Activated T-cell treated with anti-CD3 and anti-CD28 coated beads, Interleukin-2, amount 50 U/mL, for 72 hours (primary cell): ENCODE data around the gene IGF2BP2. TPM values are rescaled to one million over a fixed set of nuclear protein-coding genes. Genes with fewer than 3 reads are reported as not detected.
A peak's percentile ranks its signal among the peaks of the same experiment; 100 is the strongest.

Source experiments
- ATAC-seq, 2 donors: fragments of 150-1000 bp; cut with Tn5 transposase; replicated peaks in 1 of 2; 2 replicates each; pipeline ENCODE4 v1.10.0; 2021; ENCODE audit warnings: moderate library complexity in 2 of 2, mild to moderate bottlenecking in 1 of 2
- DNase-seq, 2 donors: peaks; one replicate each; pipeline ENCODE4 v3.0.0; 2021 to 2022; ENCODE audit warnings: mixed read lengths in 1 of 2
- H3K27ac Mint-ChIP-seq: one replicate; pipeline ENCODE4 v1.8.0; 2022; ENCODE audit warnings: mild to moderate bottlenecking, moderate library complexity, mixed read lengths
- H3K27me3 Mint-ChIP-seq: one replicate; pipeline ENCODE4 v1.8.0; 2022; ENCODE audit warnings: low read depth, mixed read lengths
- H3K36me3 Mint-ChIP-seq, 2 donors: one replicate each; pipeline ENCODE4 v1.8.0; 2022; ENCODE audit warnings: mixed read lengths in 2 of 2, mild to moderate bottlenecking in 1 of 2; ENCODE audit not compliant: insufficient read depth in 2 of 2
- H3K4me1 Mint-ChIP-seq: one replicate; pipeline ENCODE4 v1.8.0; 2022; ENCODE audit warnings: low read depth, mixed read lengths
- H3K4me3 Mint-ChIP-seq, 2 donors: one replicate each; pipeline ENCODE4 v1.8.0; 2022; ENCODE audit warnings: mild to moderate bottlenecking in 2 of 2, mixed read lengths in 2 of 2, moderate library complexity in 2 of 2
- H3K9me3 Mint-ChIP-seq, 2 donors: one replicate each; pipeline ENCODE4 v1.8.0; 2022; ENCODE audit warnings: mixed read lengths in 2 of 2
- total RNA-seq, 2 donors: library from RNA; stranded (reverse); gene quantifications; one replicate each; pipeline ENCODE4 v1.2.3, GENCODE V29; 2022

Gene IGF2BP2
- total RNA-seq, 2 donors from 2014 or later = 0.53 to 1.2 TPM

GRCh38 chr3:185727873-185728272, 97.0 kb downstream of the IGF2BP2 start:
- ATAC-seq (no peak), DNase-seq (no peak)
- H3K27me3 Mint-ChIP-seq = peaks cover 5% of the 10 kb centered on the region
- H3K9me3 Mint-ChIP-seq = no peaks in the 10 kb centered on the region
- H3K4me1 Mint-ChIP-seq = peaks cover 7% of the 10 kb centered on the region
- no peak overlapping the region for H3K27ac Mint-ChIP-seq
- H3K4me3 Mint-ChIP-seq = no peak overlapping the region
- H3K36me3 Mint-ChIP-seq = no peaks in the 10 kb centered on the region

- no peaks in the 10 kb centered on the region for H3K27me3 Mint-ChIP-seq
- no peak overlapping the region for H3K4me3 Mint-ChIP-seq
- ATAC-seq = no peak
- no peaks in the 10 kb centered on the region for H3K36me3 Mint-ChIP-seq
- H3K27ac Mint-ChIP-seq = no peak overlapping the region
- H3K4me1 Mint-ChIP-seq = no peaks in the 10 kb centered on the region
- DNase-seq = no peak
- H3K9me3 Mint-ChIP-seq = no peaks in the 10 kb centered on the region
These were observed 98.4 kb downstream of the IGF2BP2 start for GRCh38 chr3:185726254-185726967.

GRCh38 chr3:185724761-185725160, 100.1 kb downstream of the IGF2BP2 start:
- no peaks in the 10 kb centered on the region for H3K27me3 Mint-ChIP-seq
- H3K4me1 Mint-ChIP-seq = no peaks in the 10 kb centered on the region
- DNase-seq (no peak), ATAC-seq (no peak)
- no peaks in the 10 kb centered on the region for H3K9me3 Mint-ChIP-seq
- H3K4me3 Mint-ChIP-seq = no peak overlapping the region
- no peaks in the 10 kb centered on the region for H3K36me3 Mint-ChIP-seq
- H3K27ac Mint-ChIP-seq = no peak overlapping the region

GRCh38 chr3:185724251-185724650, 100.6 kb downstream of the IGF2BP2 start:
- no peaks in the 10 kb centered on the region for H3K9me3 Mint-ChIP-seq

GRCh38 chr3:185722881-185723280, 102.0 kb downstream of the IGF2BP2 start:
- no peaks in the 10 kb centered on the region for H3K9me3 Mint-ChIP-seq
- H3K36me3 Mint-ChIP-seq = no peaks in the 10 kb centered on the region
- no peak overlapping the region for H3K27ac Mint-ChIP-seq
- no peak for ATAC-seq
- H3K4me3 Mint-ChIP-seq = no peak overlapping the region
- no peak for DNase-seq
- H3K27me3 Mint-ChIP-seq = peaks cover 5% of the 10 kb centered on the region
- no peaks in the 10 kb centered on the region for H3K4me1 Mint-ChIP-seq

More at GRCh38 chr3:185724251-185724650, 100.6 kb downstream of the IGF2BP2 start:
- Mint-ChIP-seq H3K4me1 (no peaks in the 10 kb centered on the region), H3K27me3 (peaks cover 5% of the 10 kb centered on the region), H3K4me3 (no peak overlapping the region), H3K36me3 (no peaks in the 10 kb centered on the region), H3K27ac (no peak overlapping the region)
- DNase-seq (no peak), ATAC-seq (no peak)

- Mint-ChIP-seq H3K4me3 (no peak overlapping the region), H3K27ac (no peak overlapping the region), H3K27me3 (peaks cover 5% of the 10 kb centered on the region), H3K36me3 (no peaks in the 10 kb centered on the region), H3K9me3 (no peaks in the 10 kb centered on the region), H3K4me1 (no peaks in the 10 kb centered on the region)
- DNase-seq (no peak), ATAC-seq (no peak)
These were observed 102.9 kb downstream of the IGF2BP2 start for GRCh38 chr3:185721970-185722369.

GRCh38 chr3:185720326-185720725, 104.5 kb downstream of the IGF2BP2 start:
- Mint-ChIP-seq H3K36me3 (no peaks in the 10 kb centered on the region), H3K27ac (no peak overlapping the region), H3K4me3 (no peak overlapping the region), H3K9me3 (no peaks in the 10 kb centered on the region), H3K27me3 (peaks cover 5% of the 10 kb centered on the region), H3K4me1 (no peaks in the 10 kb centered on the region)
- ATAC-seq = no peak
- no peak for DNase-seq

- Mint-ChIP-seq H3K4me3 (no peak overlapping the region), H3K9me3 (no peaks in the 10 kb centered on the region), H3K36me3 (no peaks in the 10 kb centered on the region), H3K27me3 (peaks cover 5% of the 10 kb centered on the region), H3K4me1 (no peaks in the 10 kb centered on the region), H3K27ac (no peak overlapping the region)
- DNase-seq (no peak), ATAC-seq (no peak)
These were observed 105.9 kb downstream of the IGF2BP2 start for GRCh38 chr3:185718736-185719593.

GRCh38 chr3:185717627-185718402, 107.0 kb downstream of the IGF2BP2 start:
- no peaks in the 10 kb centered on the region for H3K4me1 Mint-ChIP-seq
- H3K36me3 Mint-ChIP-seq = no peaks in the 10 kb centered on the region
- no peak for ATAC-seq
- no peak overlapping the region for H3K27ac Mint-ChIP-seq
- DNase-seq = no peak
- H3K4me3 Mint-ChIP-seq = no peak overlapping the region
- no peaks in the 10 kb centered on the region for H3K9me3 Mint-ChIP-seq
- H3K27me3 Mint-ChIP-seq = peaks cover 5% of the 10 kb centered on the region

GRCh38 chr3:185717121-185717520, 107.7 kb downstream of the IGF2BP2 start:
- H3K27me3 Mint-ChIP-seq = peaks cover 5% of the 10 kb centered on the region
- no peak overlapping the region for H3K4me3 Mint-ChIP-seq
- ATAC-seq = no peak
- H3K9me3 Mint-ChIP-seq = no peaks in the 10 kb centered on the region
- no peaks in the 10 kb centered on the region for H3K4me1 Mint-ChIP-seq
- no peak for DNase-seq
- peak overlapping the region; percentile 5 for H3K27ac Mint-ChIP-seq
- H3K36me3 Mint-ChIP-seq = no peaks in the 10 kb centered on the region

GRCh38 chr3:185716436-185717108, 108.3 kb downstream of the IGF2BP2 start:
- Mint-ChIP-seq H3K4me1 (no peaks in the 10 kb centered on the region), H3K27me3 (peaks cover 8% of the 10 kb centered on the region), H3K27ac (no peak overlapping the region), H3K9me3 (no peaks in the 10 kb centered on the region), H3K36me3 (no peaks in the 10 kb centered on the region), H3K4me3 (no peak overlapping the region)
- ATAC-seq (no peak), DNase-seq (no peak)

- no peaks in the 10 kb centered on the region for H3K36me3 Mint-ChIP-seq
- no peak for ATAC-seq
These were observed 109.8 kb downstream of the IGF2BP2 start for GRCh38 chr3:185715091-185715490.

More at GRCh38 chr3:185715091-185715490, 109.8 kb downstream of the IGF2BP2 start:
- Mint-ChIP-seq H3K4me1 (no peaks in the 10 kb centered on the region), H3K27me3 (peaks cover 13% of the 10 kb centered on the region), H3K27ac (no peak overlapping the region), H3K9me3 (no peaks in the 10 kb centered on the region), H3K4me3 (no peak overlapping the region)
- no peak for DNase-seq
